A549 (cell line): ENCODE data around the gene THBS2. TPM values are rescaled to one million over a fixed set of nuclear protein-coding genes. Genes with fewer than 3 reads are reported as not detected.

Experiments used
- ATAC-seq, 2 experiments: fragments of 200-7000 bp in 1 of 2; fragments of >200 bp in 1 of 2; cut with Nextera tagmentation in 1 of 2; cut with Tn5 transposase in 1 of 2; 3 replicates each; pipeline versions ENCODE4 v1.8.0 to v1.9.1; 2018 to 2020; ENCODE audit warnings: mild to moderate bottlenecking in 1 of 2, moderate library complexity in 1 of 2
- CTCF ChIA-PET: fragments of 300-600 bp; sonication (Branson Sonifier 250); formaldehyde crosslinking; extraction: SDS; loops from one replicate; lab custom pipeline; 2021; ENCODE audit warnings: antibody characterized with exemption, inconsistent platforms; lab: Yijun Ruan, JAX
- POLR2A ChIA-PET: fragments of 350-600 bp; formaldehyde crosslinking; extraction: SDS; loops from one replicate; lab custom pipeline; 2021; ENCODE audit warnings: antibody characterized with exemption, inconsistent platforms; lab: Yijun Ruan, JAX
- DNase-seq, 2 experiments: peaks; one replicate each; pipeline versions ENCODE4 v3.0.0 to v3.0.0-alpha.2; 2011 to 2016; ENCODE audit warnings: low read depth in 1 of 2, low spot score in 1 of 2
- FAIRE-seq: peaks from 2 replicates; lab custom pipeline; 2011; peaks lifted over from hg19 to GRCh38; lab: Jason Lieb, UNC
- H3K27ac ChIP-seq, 2 experiments: fragments of >200 bp; sonication (Bioruptor Twin); formaldehyde crosslinking; 3 replicates each; pipeline ENCODE4 v1.5.1; 2016 to 2017
- H3K4me1 ChIP-seq: fragments of >200 bp; sonication (Bioruptor Twin); formaldehyde crosslinking; 3 replicates; pipeline ENCODE4 v1.6.1; 2016
- H3K4me2 ChIP-seq: fragments of >200 bp; sonication (Bioruptor Twin); formaldehyde crosslinking; 3 replicates; pipeline ENCODE4 v1.6.1; 2016
- H3K4me3 ChIP-seq: fragments of >200 bp; sonication (Bioruptor Twin); formaldehyde crosslinking; 3 replicates; pipeline ENCODE4 v1.5.1; 2016
- H3K9me3 ChIP-seq: fragments of >200 bp; sonication (Bioruptor Twin); formaldehyde crosslinking; 3 replicates; pipeline ENCODE4 v1.6.1; 2016
- CBX8 ChIP-seq: fragments of 200-600 bp; sonication (generic); IDR thresholded peaks from 2 replicates; pipeline ENCODE4 v1.6.1; 2016
- CEBPB ChIP-seq, 2 experiments: fragments of >200 bp in 1 of 2; sonication (Bioruptor Twin) in 1 of 2; formaldehyde crosslinking in 1 of 2; IDR thresholded peaks; 2 replicates each; pipeline ENCODE4 v1.6.1; 2012 to 2016
- EHF ChIP-seq: fragments of 250-450 bp; sonication (Bioruptor Pico); IDR thresholded peaks from 2 replicates; pipeline ENCODE4 v1.5.0; 2020; ENCODE audit warnings: mild to moderate bottlenecking
- FOSB ChIP-seq: fragments of 250-450 bp; sonication (Bioruptor Pico); IDR thresholded peaks from 2 replicates; pipeline ENCODE4 v1.5.0; 2020; ENCODE audit warnings: mild to moderate bottlenecking, moderate library complexity
- HDAC2 ChIP-seq: fragments of 200-600 bp; sonication (generic); IDR thresholded peaks from 2 replicates; pipeline ENCODE4 v1.6.1; 2016
- HEYL ChIP-seq: fragments of 250-450 bp; sonication (Bioruptor Pico); IDR thresholded peaks from 2 replicates; pipeline ENCODE4 v1.8.0; 2021; ENCODE audit warnings: mild to moderate bottlenecking, moderate library complexity
- HOXA7 ChIP-seq: fragments of 250-450 bp; sonication (Bioruptor Pico); IDR thresholded peaks from 2 replicates; pipeline ENCODE4 v1.5.0; 2020; ENCODE audit warnings: mild to moderate bottlenecking, moderate library complexity
- HOXB5 ChIP-seq: fragments of 250-450 bp; sonication (Bioruptor Pico); IDR thresholded peaks from 2 replicates; pipeline ENCODE4 v1.5.0; 2020; ENCODE audit warnings: mild to moderate bottlenecking, moderate library complexity
- JUN ChIP-seq, 2 experiments: fragments of >200 bp; sonication (Bioruptor Twin); formaldehyde crosslinking; IDR thresholded peaks; 2 replicates in 1 of 2; 3 replicates in 1 of 2; pipeline ENCODE4 v1.6.1; 2016 to 2017
- JUNB ChIP-seq: fragments of >200 bp; sonication (Bioruptor Twin); formaldehyde crosslinking; IDR thresholded peaks from 2 replicates; pipeline ENCODE4 v1.6.1; 2016
- MAFK ChIP-seq: fragments of 450-650 bp; IDR thresholded peaks from 2 replicates; pipeline ENCODE4 v1.6.1; 2014; ENCODE audit not compliant: partially characterized antibody
- MYC ChIP-seq: IDR thresholded peaks from 2 replicates; pipeline ENCODE4 v1.6.1; 2012; ENCODE audit warnings: mild to moderate bottlenecking, inconsistent platforms, low read length, improper control_type of control experiment, borderline replicate concordance
- NPAS2 ChIP-seq: fragments of 250-450 bp; sonication (Bioruptor Pico); IDR thresholded peaks from 2 replicates; pipeline ENCODE4 v1.8.0; 2022; ENCODE audit warnings: mild to moderate bottlenecking, moderate library complexity, borderline replicate concordance
- POLR2AphosphoS2 ChIP-seq: conservative IDR thresholded peaks from 2 replicates; pipeline ENCODE4 v1.6.1; 2012; ENCODE audit warnings: low read length, improper control_type of control experiment, inconsistent platforms
- RFX5 ChIP-seq: fragments of 450-650 bp; IDR thresholded peaks from 2 replicates; pipeline ENCODE4 v1.7.1; 2014; ENCODE audit warnings: antibody characterized with exemption, mild to moderate bottlenecking, moderate library complexity
- RNF2 ChIP-seq: fragments of 200-600 bp; sonication (generic); IDR thresholded peaks from 2 replicates; pipeline ENCODE4 v1.6.1; 2016; ENCODE audit warnings: low read depth, mild to moderate bottlenecking, antibody characterized with exemption, moderate library complexity, borderline replicate concordance
- ZFP36 ChIP-seq: fragments of 450-650 bp; IDR thresholded peaks from 2 replicates; pipeline ENCODE4 v1.6.1; 2014; ENCODE audit warnings: borderline replicate concordance; ENCODE audit not compliant: partially characterized antibody
- ZNF302 ChIP-seq: fragments of 250-450 bp; sonication (Bioruptor Pico); IDR thresholded peaks from 2 replicates; pipeline ENCODE4 v1.9.0; 2021; ENCODE audit warnings: inconsistent platforms, mild to moderate bottlenecking, moderate library complexity
- whole genome bisulfite sequencing: methylation state at CpG from one replicate; pipeline ENCODE4 v1.1.6; 2017; ENCODE audit errors: missing lambda C conversion rate; 5-methylcytosine and 5-hydroxymethylcytosine counted together
- polyA plus RNA-seq, 4 experiments: library from polyadenylated mRNA; depleted of rRNA in 3 of 4; stranded (reverse); fragments of >200 nt; fragmentation: RNase III in 1 of 4; extraction: RNeasy Plus Mini Kit Qiagen cat#74134 plus additional on column Dnase treatment in 1 of 4; gene quantifications; 2 replicates in 3 of 4; 3 replicates in 1 of 4; pipeline ENCODE4 v1.2.3, GENCODE V29; 2011 to 2017
- TF ChIP-seq, protein P1 (sequence below): fragments of 200-600 bp; sonication (generic); IDR thresholded peaks from 2 replicates; pipeline ENCODE4 v1.6.1; 2016; ENCODE audit warnings: antibody characterized with exemption, mild to moderate bottlenecking, moderate library complexity
- TF ChIP-seq, protein P2 (sequence below): IDR thresholded peaks from 2 replicates; pipeline ENCODE4 v1.6.1; 2012
- TF ChIP-seq, protein P3 (sequence below): fragments of 150-350 bp; IDR thresholded peaks from 2 replicates; pipeline ENCODE4 v1.6.1; 2014; ENCODE audit warnings: low read depth, mild to moderate bottlenecking, low read length
- TF ChIP-seq, protein P4 (sequence below): IDR thresholded peaks from 2 replicates; pipeline ENCODE4 v1.6.1; 2012

THBS2 gene
- polyA plus RNA-seq, 2 of the 4 experiments (the other 2 are of a cell fraction) = 0.01 to 0.06 TPM

DNA sequence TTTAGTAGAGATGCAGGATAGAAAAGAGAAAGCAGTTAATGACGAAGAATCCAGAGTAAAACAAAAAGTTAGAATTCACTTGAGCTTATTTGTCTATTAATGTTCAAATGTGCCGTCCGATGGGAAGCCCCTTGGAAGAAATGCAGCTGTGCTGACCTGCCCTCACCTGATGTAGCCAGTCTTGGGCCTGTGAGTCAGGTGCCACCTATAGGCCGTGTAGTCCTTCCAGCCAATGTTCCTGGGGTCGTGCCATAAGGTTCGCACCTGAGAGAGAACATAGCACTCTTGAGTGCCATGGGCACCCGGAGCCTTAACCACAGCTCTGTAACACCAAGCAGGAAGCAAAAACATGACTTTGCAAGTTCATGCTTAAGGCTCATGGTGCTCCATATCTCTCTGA, 32.4 kb downstream of the THBS2 start:
- 74% methylated on average over 7 of the region's 7 CpGs for WGBS
- TF ChIP-seq ZNF302 (CRISPR knock-in tag) = no peak
- no peak for TF ChIP-seq JUN (IDR thresholded peaks at IDR 0.05)
- TF ChIP-seq MYC = no peak
- no peak for TF ChIP-seq ZFP36
- TF ChIP-seq POLR2AphosphoS2 = no peak
- TF ChIP-seq, protein P1, sequence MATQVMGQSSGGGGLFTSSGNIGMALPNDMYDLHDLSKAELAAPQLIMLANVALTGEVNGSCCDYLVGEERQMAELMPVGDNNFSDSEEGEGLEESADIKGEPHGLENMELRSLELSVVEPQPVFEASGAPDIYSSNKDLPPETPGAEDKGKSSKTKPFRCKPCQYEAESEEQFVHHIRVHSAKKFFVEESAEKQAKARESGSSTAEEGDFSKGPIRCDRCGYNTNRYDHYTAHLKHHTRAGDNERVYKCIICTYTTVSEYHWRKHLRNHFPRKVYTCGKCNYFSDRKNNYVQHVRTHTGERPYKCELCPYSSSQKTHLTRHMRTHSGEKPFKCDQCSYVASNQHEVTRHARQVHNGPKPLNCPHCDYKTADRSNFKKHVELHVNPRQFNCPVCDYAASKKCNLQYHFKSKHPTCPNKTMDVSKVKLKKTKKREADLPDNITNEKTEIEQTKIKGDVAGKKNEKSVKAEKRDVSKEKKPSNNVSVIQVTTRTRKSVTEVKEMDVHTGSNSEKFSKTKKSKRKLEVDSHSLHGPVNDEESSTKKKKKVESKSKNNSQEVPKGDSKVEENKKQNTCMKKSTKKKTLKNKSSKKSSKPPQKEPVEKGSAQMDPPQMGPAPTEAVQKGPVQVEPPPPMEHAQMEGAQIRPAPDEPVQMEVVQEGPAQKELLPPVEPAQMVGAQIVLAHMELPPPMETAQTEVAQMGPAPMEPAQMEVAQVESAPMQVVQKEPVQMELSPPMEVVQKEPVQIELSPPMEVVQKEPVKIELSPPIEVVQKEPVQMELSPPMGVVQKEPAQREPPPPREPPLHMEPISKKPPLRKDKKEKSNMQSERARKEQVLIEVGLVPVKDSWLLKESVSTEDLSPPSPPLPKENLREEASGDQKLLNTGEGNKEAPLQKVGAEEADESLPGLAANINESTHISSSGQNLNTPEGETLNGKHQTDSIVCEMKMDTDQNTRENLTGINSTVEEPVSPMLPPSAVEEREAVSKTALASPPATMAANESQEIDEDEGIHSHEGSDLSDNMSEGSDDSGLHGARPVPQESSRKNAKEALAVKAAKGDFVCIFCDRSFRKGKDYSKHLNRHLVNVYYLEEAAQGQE = no peak
- TF ChIP-seq, all 56 proteins: peak for 0
- DNase-seq (no peak), ATAC-seq (no peak), FAIRE-seq (no peak)
- Histone ChIP-seq H3K9me3 (no peaks in the 10 kb centered on the region; the same call in 2 of the 3 replicates), H3K4me1 (no peaks in the 10 kb centered on the region), H3K4me3 (no peak overlapping the region), H3K27ac (no peak overlapping the region), H3K4me2 (no peak overlapping the region)
- CTCF ChIA-PET = no interaction called here
- POLR2A ChIA-PET = no interaction called here

DNA sequence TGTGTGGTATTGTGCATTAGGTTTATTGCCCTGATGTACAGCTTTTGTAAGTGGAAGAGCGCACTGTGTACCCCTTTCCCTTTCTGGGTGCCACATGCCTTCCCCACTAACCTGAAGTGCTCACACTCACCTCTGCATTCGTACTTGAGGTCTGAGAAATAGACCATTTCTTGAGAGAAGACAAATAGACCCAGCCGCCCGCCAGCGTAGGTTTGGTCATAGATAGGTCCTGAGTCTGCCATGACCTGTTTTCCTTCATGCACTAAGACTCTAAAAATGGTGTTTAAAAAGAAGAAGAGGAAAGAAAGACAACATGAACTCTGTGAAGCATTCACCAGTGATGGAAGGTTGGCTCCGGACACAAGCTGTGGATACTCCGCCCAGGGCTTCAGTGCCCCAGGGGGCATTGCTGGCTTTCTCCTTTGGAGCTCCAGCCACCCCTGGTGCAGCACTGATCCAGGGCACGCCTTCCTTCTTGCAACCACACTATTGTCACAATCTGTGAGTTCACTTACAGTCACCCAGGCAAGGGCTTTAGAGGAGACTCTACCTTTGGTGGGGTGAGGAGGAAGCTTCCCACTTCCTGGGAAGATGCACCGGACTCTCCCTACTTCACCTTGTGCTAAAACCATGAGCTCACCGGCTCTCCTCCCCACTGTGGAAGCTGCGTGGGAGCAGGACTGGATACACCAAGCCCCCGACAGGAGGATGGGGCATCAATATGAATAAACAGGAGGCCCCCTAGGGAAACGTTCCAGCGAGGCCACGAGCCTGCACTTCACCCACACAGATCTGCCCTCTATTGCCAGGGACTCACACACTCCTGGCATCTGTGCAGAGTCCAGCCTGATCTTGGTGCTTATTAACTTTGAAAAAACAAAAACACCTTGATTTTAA, 33.3 kb downstream of the THBS2 start:
- whole genome bisulfite sequencing = 59% methylated on average over 15 of the region's 15 CpGs
- ATAC-seq = no peak
- TF ChIP-seq FOSB (CRISPR knock-in tag) (no peak), POLR2AphosphoS2 (no peak), HOXA7 (CRISPR knock-in tag) (no peak), HOXB5 (CRISPR knock-in tag) (no peak), CBX8 (no peak), JUNB (no peak), NPAS2 (CRISPR knock-in tag) (no peak), HEYL (CRISPR knock-in tag) (no peak), MAFK (no peak), HDAC2 (no peak), RNF2 (no peak), EHF (CRISPR knock-in tag) (no peak), RFX5 (no peak), CEBPB (IDR thresholded peaks at IDR 0.05) (no peak)
- TF ChIP-seq, protein P2, sequence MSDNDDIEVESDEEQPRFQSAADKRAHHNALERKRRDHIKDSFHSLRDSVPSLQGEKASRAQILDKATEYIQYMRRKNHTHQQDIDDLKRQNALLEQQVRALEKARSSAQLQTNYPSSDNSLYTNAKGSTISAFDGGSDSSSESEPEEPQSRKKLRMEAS = no peak
- TF ChIP-seq, protein P3, sequence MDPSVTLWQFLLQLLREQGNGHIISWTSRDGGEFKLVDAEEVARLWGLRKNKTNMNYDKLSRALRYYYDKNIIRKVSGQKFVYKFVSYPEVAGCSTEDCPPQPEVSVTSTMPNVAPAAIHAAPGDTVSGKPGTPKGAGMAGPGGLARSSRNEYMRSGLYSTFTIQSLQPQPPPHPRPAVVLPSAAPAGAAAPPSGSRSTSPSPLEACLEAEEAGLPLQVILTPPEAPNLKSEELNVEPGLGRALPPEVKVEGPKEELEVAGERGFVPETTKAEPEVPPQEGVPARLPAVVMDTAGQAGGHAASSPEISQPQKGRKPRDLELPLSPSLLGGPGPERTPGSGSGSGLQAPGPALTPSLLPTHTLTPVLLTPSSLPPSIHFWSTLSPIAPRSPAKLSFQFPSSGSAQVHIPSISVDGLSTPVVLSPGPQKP = no peak
- TF ChIP-seq, protein P4, sequence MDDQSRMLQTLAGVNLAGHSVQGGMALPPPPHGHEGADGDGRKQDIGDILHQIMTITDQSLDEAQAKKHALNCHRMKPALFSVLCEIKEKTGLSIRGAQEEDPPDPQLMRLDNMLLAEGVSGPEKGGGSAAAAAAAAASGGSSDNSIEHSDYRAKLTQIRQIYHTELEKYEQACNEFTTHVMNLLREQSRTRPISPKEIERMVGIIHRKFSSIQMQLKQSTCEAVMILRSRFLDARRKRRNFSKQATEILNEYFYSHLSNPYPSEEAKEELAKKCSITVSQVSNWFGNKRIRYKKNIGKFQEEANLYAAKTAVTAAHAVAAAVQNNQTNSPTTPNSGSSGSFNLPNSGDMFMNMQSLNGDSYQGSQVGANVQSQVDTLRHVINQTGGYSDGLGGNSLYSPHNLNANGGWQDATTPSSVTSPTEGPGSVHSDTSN = no peak
- TF ChIP-seq, all 56 proteins: peak for 0
- Histone ChIP-seq H3K4me1 (peaks cover 1% of the 10 kb centered on the region; the same call in 2 of the 3 replicates), H3K27ac (no peak overlapping the region), H3K4me2 (no peak overlapping the region), H3K9me3 (no peaks in the 10 kb centered on the region; the same call in 2 of the 3 replicates), H3K4me3 (no peak overlapping the region)
- DNase-seq (no peak), FAIRE-seq (no peak)
- ChIA-PET POLR2A (no interaction called here), CTCF (no interaction called here)
